ENCODE results near the gene FBXW2. TPM values are rescaled to one million over a fixed set of nuclear protein-coding genes. Genes with fewer than 3 reads are reported as not detected.
"Not testable (repeated sequence)": the region's sequence is repeated elsewhere in the genome, so short reads cannot be mapped to it uniquely, and the experiment has no call there.

FBXW2 gene
- total and polyA plus RNA-seq, 2 donors (not counting 3 experiments of a cell fraction or from before 2014, with no cell fraction given), result 32.5 to 70.2 TPM

GRCh38 chr9:120807607-120808379, 14.6 kb upstream of the FBXW2 start:
- no TSS peak for BruUV-seq (replicated peaks)
- Histone ChIP-seq H4K20me1 (replicated peaks; ENCODE audit: control insufficient read depth, extremely low read depth, insufficient read depth, low read length) (no peaks in the 10 kb centered on the region), H2AFZ (ENCODE audit: low read depth, low read length) (no peak overlapping the region), H3K9me3 (replicated peaks; ENCODE audit: control insufficient read depth, insufficient read depth, low read length) (no peaks in the 10 kb centered on the region), H3K36me3 (ENCODE audit: control insufficient read depth in 2 of 2, extremely low read depth in 1 of 2, insufficient read depth in 2 of 2, low read length in 2 of 2) (no peaks in the 10 kb centered on the region), H3K79me2 (ENCODE audit: control insufficient read depth, insufficient read depth, low read length) (no peaks in the 10 kb centered on the region), H3K9me1 (replicated peaks; ENCODE audit: control insufficient read depth, extremely low read depth, insufficient read depth, low read length) (no peaks in the 10 kb centered on the region), H3K4me2 (ENCODE audit: insufficient read depth, low read length) (no peak overlapping the region), H3K4me3 (replicated peaks in 1 of 3; ENCODE audit: insufficient read depth in 1 of 3, low read depth in 1 of 3, low read length in 3 of 3) (no peak overlapping the region), H3K4me1 (ENCODE audit: control insufficient read depth, extremely low read depth, insufficient read depth, low read length) (no peaks in the 10 kb centered on the region), H3K27ac (ENCODE audit: insufficient read depth, low read depth, low read length) (no peak overlapping the region), H3K27me3 (ENCODE audit: control insufficient read depth in 2 of 2, insufficient read depth in 2 of 2, low read length in 2 of 2) (no peaks in the 10 kb centered on the region), H3K9ac (replicated peaks; ENCODE audit: extremely low read depth, insufficient read depth, low read length) (no peak overlapping the region)
- FAIRE-seq (no peak), DNase-seq (ENCODE audit: low read depth, low spot score) (no peak)
- ChIA-PET POLR2A (no interaction called here), CTCF (no interaction called here)
- dilution Hi-C loops (cut with MboI; ENCODE audit: extremely low pct_ligation_motif_present, low sequenced_read_pairs) (no loop called here), intact Hi-C loops (cut with micrococcal nuclease) (no loop called here)
- TF ChIP-seq MYC (IDR thresholded peaks at IDR 0.05; ENCODE audit: low read depth, low read length) (no peak), JUN (IDR thresholded peaks at IDR 0.05; ENCODE audit: borderline replicate concordance, insufficient read depth, insufficient read length, low read depth) (no peak), MAX (IDR thresholded peaks at IDR 0.05; ENCODE audit: insufficient read depth, insufficient read length) (no peak), CTCF (IDR thresholded peaks at IDR 0.05; ENCODE audit: extremely low read depth in 1 of 2, insufficient read depth in 1 of 2, low read depth in 1 of 2, low read length in 2 of 2) (no peak), EZH2 (IDR thresholded peaks at IDR 0.05; ENCODE audit: borderline replicate concordance, low read depth, low read length, severe bottlenecking) (no peak), FOS (IDR thresholded peaks at IDR 0.05; ENCODE audit: borderline replicate concordance, insufficient read depth, low read length) (no peak), POLR2AphosphoS5 (IDR thresholded peaks at IDR 0.05; ENCODE audit: insufficient read depth, low read depth, low read length) (no peak), POLR2A (IDR thresholded peaks at IDR 0.05; ENCODE audit: low read depth, low read length) (no peak), GATA2 (IDR thresholded peaks at IDR 0.05; ENCODE audit: insufficient read depth, insufficient read length, low read depth, low read length) (no peak)

- H3K4me2 ChIP-seq (ENCODE audit: insufficient read depth, low read length); H3K9ac ChIP-seq (replicated peaks; ENCODE audit: extremely low read depth, insufficient read depth, low read length); FAIRE-seq; H3K9me3 ChIP-seq (replicated peaks; ENCODE audit: control insufficient read depth, insufficient read depth, low read length); H3K4me3 ChIP-seq (replicated peaks in 1 of 3; ENCODE audit: insufficient read depth in 1 of 3, low read depth in 1 of 3, low read length in 3 of 3); H3K4me1 ChIP-seq (ENCODE audit: control insufficient read depth, extremely low read depth, insufficient read depth, low read length); H3K27ac ChIP-seq (ENCODE audit: insufficient read depth, low read depth, low read length); POLR2A ChIA-PET; H3K36me3 ChIP-seq (ENCODE audit: control insufficient read depth in 2 of 2, extremely low read depth in 1 of 2, insufficient read depth in 2 of 2, low read length in 2 of 2); H3K27me3 ChIP-seq (ENCODE audit: control insufficient read depth in 2 of 2, insufficient read depth in 2 of 2, low read length in 2 of 2); CTCF ChIA-PET; H3K79me2 ChIP-seq (ENCODE audit: control insufficient read depth, insufficient read depth, low read length); H2AFZ ChIP-seq (ENCODE audit: low read depth, low read length); intact Hi-C loops (cut with micrococcal nuclease); H3K9me1 ChIP-seq (replicated peaks; ENCODE audit: control insufficient read depth, extremely low read depth, insufficient read depth, low read length); DNase-seq (ENCODE audit: low read depth, low spot score); BruUV-seq (replicated peaks); H4K20me1 ChIP-seq (replicated peaks; ENCODE audit: control insufficient read depth, extremely low read depth, insufficient read depth, low read length); dilution Hi-C loops (cut with MboI; ENCODE audit: extremely low pct_ligation_motif_present, low sequenced_read_pairs): not testable (repeated sequence)
Observed at GRCh38 chr9:120804784-120805363, 11.7 kb upstream of the FBXW2 start.
